HG03342 (cell line): Measurements from ENCODE around the gene RTN1.

ENCODE experiments used
- ATAC-seq: cut with Tn5 transposase; IDR thresholded peaks from one replicate; pipeline ENCODE4 v1.9.1; 2021; ENCODE audit warnings: mild to moderate bottlenecking, moderate library complexity; ENCODE audit not compliant: unreplicated experiment

Gene RTN1, protein sequence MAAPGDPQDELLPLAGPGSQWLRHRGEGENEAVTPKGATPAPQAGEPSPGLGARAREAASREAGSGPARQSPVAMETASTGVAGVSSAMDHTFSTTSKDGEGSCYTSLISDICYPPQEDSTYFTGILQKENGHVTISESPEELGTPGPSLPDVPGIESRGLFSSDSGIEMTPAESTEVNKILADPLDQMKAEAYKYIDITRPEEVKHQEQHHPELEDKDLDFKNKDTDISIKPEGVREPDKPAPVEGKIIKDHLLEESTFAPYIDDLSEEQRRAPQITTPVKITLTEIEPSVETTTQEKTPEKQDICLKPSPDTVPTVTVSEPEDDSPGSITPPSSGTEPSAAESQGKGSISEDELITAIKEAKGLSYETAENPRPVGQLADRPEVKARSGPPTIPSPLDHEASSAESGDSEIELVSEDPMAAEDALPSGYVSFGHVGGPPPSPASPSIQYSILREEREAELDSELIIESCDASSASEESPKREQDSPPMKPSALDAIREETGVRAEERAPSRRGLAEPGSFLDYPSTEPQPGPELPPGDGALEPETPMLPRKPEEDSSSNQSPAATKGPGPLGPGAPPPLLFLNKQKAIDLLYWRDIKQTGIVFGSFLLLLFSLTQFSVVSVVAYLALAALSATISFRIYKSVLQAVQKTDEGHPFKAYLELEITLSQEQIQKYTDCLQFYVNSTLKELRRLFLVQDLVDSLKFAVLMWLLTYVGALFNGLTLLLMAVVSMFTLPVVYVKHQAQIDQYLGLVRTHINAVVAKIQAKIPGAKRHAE

GRCh38 chr14:59870277-59871165 lies at the start of gene RTN1:
TSS of gene RTN1 (minus strand) at chr14:59870776. CDS start at chr14:59870630, 146 bp downstream.
- peak; percentile 63 for ATAC-seq

DNA sequence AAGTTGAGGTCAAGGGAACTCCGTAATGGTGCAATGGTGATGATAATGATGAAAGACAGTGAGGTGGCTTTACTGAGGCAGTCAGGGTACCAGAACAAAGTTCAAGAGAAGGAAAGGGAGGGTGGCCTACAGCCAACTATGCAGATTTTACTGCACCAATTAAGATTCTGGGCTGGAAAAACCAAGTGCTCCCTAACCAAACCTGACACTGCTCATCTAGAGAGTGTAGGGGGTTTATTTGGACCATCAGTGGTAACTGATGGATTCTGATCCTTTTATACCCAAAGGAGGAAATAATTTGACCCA lies 49.8 kb upstream of the RTN1 start:
- ATAC-seq = no peak

- ATAC-seq = peak; percentile 31
These were observed 49.2 kb upstream of the RTN1 start, which contains the start of gene LRRC9 for GRCh38 chr14:59919570-59920377. TSS of gene LRRC9 (plus strand) at chr14:59920144.

GRCh38 chr14:59918824-59919569 lies 48.4 kb upstream of the RTN1 start:
- ATAC-seq = peak; percentile 54

GRCh38 chr14:59913187-59913586 lies 42.6 kb upstream of the RTN1 start:
- no peak for ATAC-seq

DNA sequence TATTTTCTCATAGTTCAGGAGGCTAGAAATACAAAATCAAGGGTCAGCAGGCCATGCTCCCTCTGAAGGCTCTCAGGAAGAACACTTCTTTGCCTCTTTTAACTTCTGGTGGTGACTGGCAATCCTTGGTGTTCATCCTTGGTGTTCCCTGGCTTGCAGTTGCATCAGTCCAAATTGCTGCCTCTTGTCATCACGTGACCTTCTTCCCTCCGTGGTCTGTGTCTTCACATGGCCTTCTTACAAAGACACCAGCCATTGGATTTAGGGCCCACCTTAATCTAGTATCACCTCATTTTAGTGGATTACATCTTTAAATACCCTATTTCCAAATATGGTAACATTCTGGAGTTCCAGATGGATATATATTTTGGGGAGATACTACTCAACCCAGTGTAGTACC lies 41.9 kb upstream of the RTN1 start:
- no peak for ATAC-seq

DNA sequence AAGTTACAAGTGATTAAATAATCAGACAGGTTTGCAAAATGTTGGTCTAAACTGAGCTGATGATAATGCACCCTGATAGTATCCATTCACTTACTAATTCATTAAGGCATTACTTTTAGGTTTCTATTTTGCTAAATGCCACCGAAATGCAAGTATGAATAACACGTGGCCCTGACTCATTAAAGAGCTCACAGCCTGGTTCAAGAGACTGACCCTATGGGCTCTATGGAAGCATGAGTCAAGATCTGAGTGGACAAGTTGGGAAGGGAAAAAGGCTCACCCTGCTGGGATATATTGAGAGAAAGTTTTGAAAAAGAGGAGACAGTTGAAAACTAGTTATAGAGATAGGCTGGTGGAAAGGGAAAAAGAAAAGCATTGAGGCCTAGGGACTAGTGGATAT lies 34.6 kb upstream of the RTN1 start:
- no peak for ATAC-seq

DNA sequence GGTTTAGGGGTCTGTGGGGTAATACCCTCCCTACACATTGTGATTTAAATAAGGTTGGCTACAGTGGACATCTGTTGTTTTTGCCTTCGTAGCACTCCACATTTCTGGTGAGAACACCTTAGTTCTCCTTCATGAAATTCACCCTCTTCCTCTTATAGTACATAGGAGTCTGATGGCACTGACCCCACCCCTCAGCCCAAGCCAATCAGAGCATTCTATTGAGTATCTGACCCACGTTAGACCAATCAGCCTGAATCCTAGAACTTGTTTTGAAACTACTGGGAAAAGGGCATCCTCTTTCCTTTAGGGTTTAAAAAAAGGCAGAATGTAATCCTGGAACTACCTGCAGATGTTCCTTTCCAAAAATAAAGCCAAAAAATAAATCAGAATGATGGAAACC lies 33.6 kb upstream of the RTN1 start:
- ATAC-seq = no peak

DNA sequence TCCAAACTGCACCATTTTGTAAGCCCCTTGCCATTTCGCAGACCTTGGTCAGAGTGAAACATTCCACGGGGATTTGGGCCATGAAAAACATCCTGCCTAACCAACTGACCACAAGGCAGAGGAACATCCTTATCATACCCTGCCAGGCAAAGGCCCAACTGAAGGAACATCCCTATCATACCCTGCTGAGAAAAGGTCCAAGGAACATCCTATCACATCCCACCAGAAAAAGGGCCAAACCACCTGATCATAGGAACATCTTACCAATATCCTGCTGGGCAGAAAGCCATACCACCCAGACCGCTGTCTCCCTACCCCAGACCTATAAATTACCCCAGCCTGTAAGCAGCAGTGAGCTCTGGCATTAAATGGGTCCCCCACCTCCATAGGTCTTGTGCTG lies 30.0 kb upstream of the RTN1 start:
- ATAC-seq = no peak

- no peak for ATAC-seq
These were observed 27.3 kb upstream of the RTN1 start for GRCh38 chr14:59897757-59898383.

DNA sequence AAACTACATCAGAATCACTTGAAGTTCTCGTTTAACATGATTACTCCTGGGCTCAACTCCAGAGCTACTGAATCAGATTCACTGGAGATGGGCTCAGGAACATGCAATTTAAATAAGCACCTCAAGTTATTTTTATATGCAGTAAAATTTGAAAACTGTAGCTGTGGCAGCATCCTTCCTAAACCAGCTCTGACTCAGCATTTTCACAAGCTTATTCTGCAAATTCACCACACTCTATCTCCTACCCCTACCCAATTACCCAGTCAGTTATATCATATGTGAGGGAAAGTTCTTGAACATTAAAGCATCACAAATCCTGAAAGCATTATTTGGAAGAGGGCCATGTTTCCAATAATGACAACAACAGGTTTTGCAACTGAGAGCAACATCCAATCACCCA lies 25.1 kb upstream of the RTN1 start:
- no peak for ATAC-seq

DNA sequence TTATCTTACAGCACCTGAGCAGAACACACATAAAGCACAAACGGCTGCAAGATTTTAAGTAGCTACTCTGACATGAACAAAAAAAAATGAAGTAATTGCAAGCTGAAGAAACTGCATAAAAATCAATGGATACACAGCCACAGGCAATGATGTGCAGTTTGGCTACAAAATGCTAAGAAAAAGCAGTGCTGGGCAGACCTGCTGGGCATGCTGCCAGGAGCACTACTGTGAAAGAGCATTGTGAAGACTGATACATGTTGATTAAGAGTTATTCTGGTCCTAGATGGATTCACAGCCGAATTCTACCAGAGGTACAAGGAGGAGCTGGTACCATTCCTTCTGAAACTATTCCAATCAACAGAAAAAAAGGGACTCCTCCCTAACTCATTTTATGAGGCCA lies 20.1 kb upstream of the RTN1 start:
- ATAC-seq = no peak

DNA sequence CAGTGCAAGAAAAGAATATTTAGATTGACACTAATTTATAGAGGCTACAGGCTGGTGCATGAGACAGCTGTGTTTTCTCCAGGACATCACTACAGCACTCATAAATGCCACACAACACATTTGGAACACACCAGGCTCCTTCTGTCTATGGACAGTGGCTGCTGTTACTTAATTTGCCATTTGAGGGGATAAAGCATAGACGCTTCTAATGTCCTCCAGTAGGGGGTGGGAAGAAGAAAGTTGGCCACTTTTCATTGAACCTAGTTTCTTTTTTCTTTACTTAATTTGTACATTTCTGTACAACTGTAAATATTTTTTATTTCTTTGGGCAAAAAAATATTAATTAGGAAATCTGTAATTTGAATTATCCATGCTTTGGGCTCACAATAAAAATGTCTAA lies 12.4 kb upstream of the RTN1 start:
- ATAC-seq = no peak

DNA sequence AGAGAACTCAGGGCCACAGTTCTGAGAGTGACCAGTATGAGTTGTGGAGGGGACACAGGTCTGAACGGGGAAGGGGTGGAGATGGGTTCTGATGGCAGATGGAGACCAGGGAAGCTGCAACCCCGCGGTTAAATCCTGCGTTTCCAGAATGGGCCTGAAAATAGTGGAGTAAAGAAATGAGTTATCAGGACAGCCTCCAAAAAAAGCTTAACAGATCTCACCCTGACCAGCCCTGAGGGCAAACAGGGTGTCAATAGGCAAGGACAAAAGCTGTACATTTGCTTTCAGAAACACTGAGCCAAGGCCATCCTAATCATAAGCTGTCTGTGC lies 555 bp upstream of the RTN1 start:
- no peak for ATAC-seq

GRCh38 chr14:59869381-59870255 lies 958 bp downstream of the RTN1 start:
- ATAC-seq = no peak

- no peak for ATAC-seq
These were observed 2.6 kb downstream of the RTN1 start for GRCh38 chr14:59868021-59868420.

GRCh38 chr14:59863806-59864525 lies 6.6 kb downstream of the RTN1 start:
- no peak for ATAC-seq

- ATAC-seq = no peak
These were observed 13.2 kb downstream of the RTN1 start for GRCh38 chr14:59857328-59857727.
